Esophagus muscularis mucosa (tissue), 3 donors: ENCODE results near the gene KANSL1.

ENCODE experiments used
- CTCF ChIP-seq, 3 experiments: fragments of 200-600 bp in 2 of 3; fragments of 450-650 bp in 1 of 3; sonication (generic) in 2 of 3; IDR thresholded peaks; one replicate each; pipeline ENCODE4 v1.5.1; 2017 to 2019; ENCODE audit warnings: antibody characterized with exemption in 3 of 3, mild to moderate bottlenecking in 2 of 3, moderate library complexity in 1 of 3
- POLR2A ChIP-seq: fragments of 450-650 bp; IDR thresholded peaks from one replicate; pipeline ENCODE4 v1.6.1; 2017; ENCODE audit warnings: antibody characterized with exemption, moderate library complexity, mild to moderate bottlenecking, low read depth
- POLR2AphosphoS5 ChIP-seq, 2 donors: sonication (generic); formaldehyde crosslinking; IDR thresholded peaks; one replicate each; pipeline ENCODE4 v1.6.1; 2017; ENCODE audit warnings: antibody characterized with exemption in 2 of 2

GRCh38 chr17:46010597-46011186, 182.5 kb downstream of the KANSL1 start:
- no peak for TF ChIP-seq CTCF (IDR thresholded peaks at IDR 0.05)
- no peak for TF ChIP-seq POLR2AphosphoS5 (IDR thresholded peaks at IDR 0.05)
- no peak for TF ChIP-seq POLR2A
